Ascending aorta (tissue), 2 donors: ENCODE data around the gene BCR. TPM values are rescaled to one million over a fixed set of nuclear protein-coding genes. Genes with fewer than 3 reads are reported as not detected.

Experiments
- DNase-seq, 2 donors: peaks; one replicate each; pipeline ENCODE4 v3.0.0-alpha.2; 2019; ENCODE audit warnings: low spot score in 2 of 2
- H3K27ac ChIP-seq, 2 donors: fragments of 200-600 bp; sonication (generic); one replicate each; pipeline ENCODE4 v1.5.1; 2016 to 2017; ENCODE audit warnings: mild to moderate bottlenecking in 1 of 2
- H3K27me3 ChIP-seq: fragments of 200-600 bp; sonication (generic); one replicate; pipeline ENCODE4 v1.5.1; 2017
- H3K36me3 ChIP-seq, 2 donors: fragments of 200-600 bp; sonication (generic); one replicate each; pipeline ENCODE4 v1.5.1; 2016
- H3K4me1 ChIP-seq, 2 donors: fragments of 200-600 bp; sonication (generic); one replicate each; pipeline ENCODE4 v1.5.1; 2016 to 2017; ENCODE audit warnings: mild to moderate bottlenecking in 1 of 2
- H3K4me3 ChIP-seq, 2 donors: fragments of 200-600 bp; sonication (generic); one replicate each; pipeline ENCODE4 v1.5.1; 2016 to 2017; ENCODE audit warnings: mild to moderate bottlenecking in 1 of 2
- H3K9me3 ChIP-seq, 2 donors: fragments of 200-600 bp; sonication (generic); one replicate each; pipeline ENCODE4 v1.5.1; 2016
- CTCF ChIP-seq, 3 experiments: fragments of 200-600 bp in 2 of 3; fragments of 450-650 bp in 1 of 3; sonication (generic) in 2 of 3; IDR thresholded peaks; one replicate each; pipeline ENCODE4 v1.5.1; 2016 to 2019; ENCODE audit warnings: antibody characterized with exemption in 3 of 3, mild to moderate bottlenecking in 1 of 3, moderate library complexity in 1 of 3
- intact Hi-C: fragments of 100-400 bp; cut with DNase I; formaldehyde crosslinking; loops from one replicate; pipeline ENCODE4 v1.15.1; 2023
- total RNA-seq: library from RNA; depleted of rRNA; stranded (reverse); fragments of >200 nt; gene quantifications from one replicate; pipeline ENCODE4 v1.1.0, GENCODE V29; 2016

The BCR gene
- total RNA-seq, 1 donor from 2014 or later = 216 TPM

GRCh38 chr22:23258826-23259170, 78.5 kb downstream of the BCR start:
- intact Hi-C loops = no loop called here
- Histone ChIP-seq H3K27ac (peak overlapping the region; percentile 82 to 90), H3K36me3 (peaks cover 25 to 52% of the 10 kb centered on the region in 2 donors), H3K4me1 (peaks cover 12 to 35% of the 10 kb centered on the region in 2 donors), H3K9me3 (no peaks in the 10 kb centered on the region), H3K4me3 (no peak overlapping the region), H3K27me3 (no peaks in the 10 kb centered on the region)
- no peak for DNase-seq
- TF ChIP-seq CTCF (IDR thresholded peaks at IDR 0.05) = no peak

- Histone ChIP-seq H3K4me1 (peaks cover 12 to 43% of the 10 kb centered on the region in 2 donors), H3K27ac (peak overlapping the region; percentile 82 to 90), H3K4me3 (no peak overlapping the region), H3K9me3 (no peaks in the 10 kb centered on the region), H3K27me3 (no peaks in the 10 kb centered on the region), H3K36me3 (peaks cover 24 to 46% of the 10 kb centered on the region in 2 donors)
- no peak for TF ChIP-seq CTCF (IDR thresholded peaks at IDR 0.05)
- intact Hi-C loops = no loop called here
- no peak for DNase-seq
These were observed 79.8 kb downstream of the BCR start for GRCh38 chr22:23259916-23260644.

- intact Hi-C loops = no loop called here
These were observed 80.6 kb downstream of the BCR start for GRCh38 chr22:23260645-23261581.

GRCh38 chr22:23261900-23262450, 81.7 kb downstream of the BCR start:
- no peak for TF ChIP-seq CTCF (IDR thresholded peaks at IDR 0.05)
- Histone ChIP-seq H3K27ac (no peak overlapping the region), H3K27me3 (no peaks in the 10 kb centered on the region), H3K4me1 (peaks cover 9 to 38% of the 10 kb centered on the region in 2 donors), H3K36me3 (peaks cover 24 to 44% of the 10 kb centered on the region in 2 donors), H3K4me3 (no peak overlapping the region), H3K9me3 (no peaks in the 10 kb centered on the region)
- intact Hi-C loops = no loop called here
- DNase-seq = no peak

More at GRCh38 chr22:23260645-23261581, 80.6 kb downstream of the BCR start:
- Histone ChIP-seq H3K9me3 (no peaks in the 10 kb centered on the region), H3K27me3 (no peaks in the 10 kb centered on the region), H3K4me3 (no peak overlapping the region), H3K27ac (peak overlapping the region in 1 of 2 donors; percentile 82), H3K4me1 (peaks cover 12 to 48% of the 10 kb centered on the region in 2 donors), H3K36me3 (peaks cover 24 to 38% of the 10 kb centered on the region in 2 donors)
- no peak for TF ChIP-seq CTCF (IDR thresholded peaks at IDR 0.05)
- DNase-seq = no peak

DNA sequence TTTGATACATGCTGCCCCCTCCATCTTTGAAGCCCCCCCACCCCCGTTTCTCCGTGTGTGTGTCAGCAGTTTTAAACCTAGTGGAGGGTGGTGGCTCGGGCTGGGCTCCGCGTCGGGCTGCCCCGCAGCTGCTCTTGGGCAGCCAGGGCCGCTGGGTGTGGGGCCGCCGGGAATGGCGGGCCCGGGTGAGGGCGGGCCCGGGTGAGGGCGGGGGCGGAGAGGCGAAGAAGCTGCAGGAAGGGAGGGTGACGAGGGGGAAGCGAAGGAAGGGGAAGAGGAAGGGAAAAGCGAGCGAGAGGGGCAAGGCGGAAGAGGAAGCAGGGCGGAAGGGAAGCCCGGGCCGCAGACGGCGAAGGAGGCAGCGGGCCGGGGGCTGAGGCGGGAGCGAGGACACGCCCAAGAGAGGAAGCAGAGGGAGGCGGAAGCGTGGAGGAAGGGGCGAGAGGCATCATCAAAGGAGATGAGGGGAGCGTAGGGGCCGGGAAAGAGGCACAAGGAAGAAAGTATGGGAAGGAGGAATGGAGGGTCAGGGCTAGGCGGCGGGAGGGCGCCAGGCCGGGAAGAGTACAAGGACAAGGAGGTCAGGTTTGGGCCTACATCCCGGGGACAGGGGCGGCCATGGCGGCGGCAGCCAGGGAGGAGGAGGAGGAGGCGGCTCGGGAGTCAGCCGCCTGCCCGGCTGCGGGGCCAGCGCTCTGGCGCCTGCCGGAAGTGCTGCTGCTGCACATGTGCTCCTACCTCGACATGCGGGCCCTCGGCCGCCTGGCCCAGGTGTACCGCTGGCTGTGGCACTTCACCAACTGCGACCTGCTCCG, 82.4 kb downstream of the BCR start:
- no peak for DNase-seq
- no peak for TF ChIP-seq CTCF (IDR thresholded peaks at IDR 0.05)
- Histone ChIP-seq H3K27me3 (no peaks in the 10 kb centered on the region), H3K36me3 (peaks cover 24 to 48% of the 10 kb centered on the region in 2 donors), H3K9me3 (no peaks in the 10 kb centered on the region), H3K4me3 (no peak overlapping the region), H3K4me1 (peaks cover 5 to 31% of the 10 kb centered on the region in 2 donors), H3K27ac (no peak overlapping the region)
- intact Hi-C loops = no loop called here
